Cardiac muscle cell (in vitro differentiated cells and primary cell): ENCODE measurements around the gene IKZF1. TPM values are rescaled to one million over a fixed set of nuclear protein-coding genes. Genes with fewer than 3 reads are reported as not detected.

Experiments
- DNase-seq, 2 donors: peaks; one replicate each; pipeline versions ENCODE4 v3.0.0 to v3.0.0-alpha.2; 2010 to 2017; ENCODE audit warnings: low read depth in 1 of 2, low spot score in 1 of 2
- H3K27ac ChIP-seq: fragments of 200-600 bp; sonication (generic); 2 replicates; pipeline ENCODE4 v1.5.1; 2016
- H3K27me3 ChIP-seq: fragments of 200-600 bp; sonication (generic); 2 replicates; pipeline ENCODE4 v1.6.0; 2016; ENCODE audit warnings: control low read depth
- H3K36me3 ChIP-seq: fragments of 200-600 bp; sonication (generic); 2 replicates; pipeline ENCODE4 v1.5.1; 2016; ENCODE audit warnings: control low read depth
- H3K4me1 ChIP-seq: fragments of 200-600 bp; sonication (generic); 2 replicates; pipeline ENCODE4 v1.8.1; 2017; ENCODE audit warnings: low read depth, mild to moderate bottlenecking, mixed run types
- H3K4me3 ChIP-seq: fragments of 200-600 bp; sonication (generic); 2 replicates; pipeline ENCODE4 v1.5.1; 2016; ENCODE audit warnings: mild to moderate bottlenecking
- H3K9me3 ChIP-seq: fragments of 200-600 bp; sonication (generic); 2 replicates; pipeline ENCODE4 v1.5.1; 2017; ENCODE audit warnings: low read depth, mild to moderate bottlenecking, control low read depth
- CTCF ChIP-seq: IDR thresholded peaks from 2 replicates; pipeline ENCODE4 v1.5.1; 2012; ENCODE audit warnings: low read depth, mild to moderate bottlenecking, low read length
- polyA plus RNA-seq: library from polyadenylated mRNA; unstranded; fragments of >200 nt; fragmentation: Nextera tagmentation; extraction: Ambion mirVana; gene quantifications from 2 replicates; pipeline ENCODE4 v1.2.1, GENCODE V29; 2016
- total RNA-seq: library from RNA; depleted of rRNA; stranded (reverse); fragments of >200 nt; gene quantifications from 2 replicates; pipeline ENCODE4 v1.2.3, GENCODE V29; 2016

IKZF1 gene
- total RNA-seq (0.30 and 0.67 TPM in 2 replicates), polyA plus RNA-seq (0.19 TPM in 1 of 2 replicates, not detected in the other)

GRCh38 chr7:50304129-50304910 lies at the start of gene IKZF1:
Gene IKZF1 (plus strand): TSS chr7:50304716. CDS start chr7:50319062, 14,346 bp downstream.
- peak; percentile 24 to 45 for DNase-seq
- Histone ChIP-seq H3K36me3 (no peaks in the 10 kb centered on the region), H3K27me3 (peaks cover 56% of the 10 kb centered on the region), H3K4me3 (peak within 1 kb of the TSS; percentile 63), H3K9me3 (no peaks in the 10 kb centered on the region), H3K27ac (no peak within 1 kb of the TSS), H3K4me1 (no peaks in the 10 kb centered on the region)
- no peak for TF ChIP-seq CTCF

GRCh38 chr7:50261593-50261992 lies 42.9 kb upstream of the IKZF1 start:
- TF ChIP-seq CTCF, result no peak
- no peaks in the 10 kb centered on the region for H3K4me1 ChIP-seq

GRCh38 chr7:50262446-50262845 lies 42.1 kb upstream of the IKZF1 start:
- Histone ChIP-seq H3K4me1 (no peaks in the 10 kb centered on the region), H3K4me3 (no peak overlapping the region), H3K27me3 (no peaks in the 10 kb centered on the region), H3K36me3 (no peaks in the 10 kb centered on the region), H3K9me3 (no peaks in the 10 kb centered on the region), H3K27ac (no peak overlapping the region)
- no peak for TF ChIP-seq CTCF
- DNase-seq, result no peak

More at GRCh38 chr7:50261593-50261992, 42.9 kb upstream of the IKZF1 start:
- no peak overlapping the region for H3K27ac ChIP-seq
- no peak overlapping the region for H3K4me3 ChIP-seq
- H3K36me3 ChIP-seq, result no peaks in the 10 kb centered on the region
- no peaks in the 10 kb centered on the region for H3K9me3 ChIP-seq
- DNase-seq, result no peak
- H3K27me3 ChIP-seq, result no peaks in the 10 kb centered on the region

- H3K36me3 ChIP-seq, result no peaks in the 10 kb centered on the region
- no peaks in the 10 kb centered on the region for H3K4me1 ChIP-seq
- no peak for TF ChIP-seq CTCF
- no peak overlapping the region for H3K4me3 ChIP-seq
- no peaks in the 10 kb centered on the region for H3K9me3 ChIP-seq
- no peak overlapping the region for H3K27ac ChIP-seq
- H3K27me3 ChIP-seq, result no peaks in the 10 kb centered on the region
- no peak for DNase-seq
Measured at GRCh38 chr7:50262916-50263690, 41.4 kb upstream of the IKZF1 start.

GRCh38 chr7:50264908-50265307 lies 39.6 kb upstream of the IKZF1 start:
- Histone ChIP-seq H3K27me3 (no peaks in the 10 kb centered on the region), H3K27ac (no peak overlapping the region), H3K36me3 (no peaks in the 10 kb centered on the region), H3K4me1 (no peaks in the 10 kb centered on the region), H3K9me3 (no peaks in the 10 kb centered on the region), H3K4me3 (no peak overlapping the region)
- no peak for TF ChIP-seq CTCF
- no peak for DNase-seq
